Activated CD8-positive, alpha-beta memory T cell treated with anti-CD3 and anti-CD28 coated beads, Interleukin-2, amount 10 ng/mL, durations not matched to agents 7 days and 5 days (primary cell): ENCODE results near the gene MINK1. TPM values are rescaled to one million over a fixed set of nuclear protein-coding genes. Genes with fewer than 3 reads are reported as not detected.
A peak's percentile ranks its signal among the peaks of the same experiment; 100 is the strongest.

ENCODE experiments used
- ATAC-seq: fragments of 150-1000 bp; cut with Tn5 transposase; one replicate; pipeline ENCODE4 v1.10.0; 2021; ENCODE audit warnings: moderate library complexity
- CTCF ChIA-PET: fragments of 350-600 bp; sonication (Branson Sonifier 250); formaldehyde crosslinking; loops from one replicate; lab custom pipeline; 2021; ENCODE audit warnings: antibody characterized with exemption; lab: Charles Lee
- DNase-seq: peaks from one replicate; pipeline ENCODE4 v3.0.0-alpha.2; 2020
- H3K27ac Mint-ChIP-seq: one replicate; pipeline ENCODE4 v1.8.0; 2021; ENCODE audit warnings: mild to moderate bottlenecking, mixed read lengths
- H3K27me3 Mint-ChIP-seq: one replicate; pipeline ENCODE4 v1.8.0; 2021; ENCODE audit warnings: mixed read lengths
- H3K36me3 Mint-ChIP-seq: one replicate; pipeline ENCODE4 v1.8.0; 2021; ENCODE audit warnings: mild to moderate bottlenecking, mixed read lengths
- H3K4me1 Mint-ChIP-seq: one replicate; pipeline ENCODE4 v1.8.0; 2021; ENCODE audit warnings: mixed read lengths
- H3K4me3 Mint-ChIP-seq: one replicate; pipeline ENCODE4 v1.8.0; 2021; ENCODE audit warnings: mild to moderate bottlenecking, moderate library complexity, mixed read lengths
- H3K9me3 Mint-ChIP-seq: one replicate; pipeline ENCODE4 v1.8.0; 2022; ENCODE audit warnings: low read depth, mixed read lengths
- total RNA-seq, 2 experiments: library from RNA; stranded (reverse); gene quantifications; one replicate each; pipeline ENCODE4 v1.2.3, GENCODE V29; 2021

The MINK1 gene
- total RNA-seq, 2 experiments from 2014 or later = 87.4 to 107 TPM

- Mint-ChIP-seq H3K4me3 (no peak overlapping the region), H3K27ac (no peak overlapping the region), H3K36me3 (peaks cover 9% of the 10 kb centered on the region), H3K9me3 (no peaks in the 10 kb centered on the region), H3K4me1 (peaks cover 18% of the 10 kb centered on the region), H3K27me3 (no peaks in the 10 kb centered on the region)
- ATAC-seq (no peak), DNase-seq (no peak)
- CTCF ChIA-PET = interaction anchor here (2.3 kb wide), 1 partner anchor 10 kb away, joined by 9 read pairs; no protein-coding TSS in a partner anchor
Observed at GRCh38 chr17:4800462-4801196, 32.5 kb upstream of the MINK1 start.

- no peak for DNase-seq
- Mint-ChIP-seq H3K27me3 (no peaks in the 10 kb centered on the region), H3K4me3 (no peak within 1 kb of the TSS), H3K9me3 (no peaks in the 10 kb centered on the region), H3K27ac (no peak within 1 kb of the TSS), H3K4me1 (peaks cover 11% of the 10 kb centered on the region), H3K36me3 (peaks cover 7% of the 10 kb centered on the region)
- CTCF ChIA-PET = interaction anchor here (2.3 kb wide), 1 partner anchor 12 kb away, joined by 9 read pairs; no protein-coding TSS in a partner anchor
- no peak for ATAC-seq
Observed at GRCh38 chr17:4802228-4802627, 30.9 kb upstream of the MINK1 start, which contains the start of gene C17orf114. TSS of gene C17orf114 (minus strand) at chr17:4802328.

GRCh38 chr17:4806456-4806776 is 26.7 kb upstream of the MINK1 start:
- peaks cover 13% of the 10 kb centered on the region for H3K4me1 Mint-ChIP-seq
- ATAC-seq = no peak
- CTCF ChIA-PET = interaction anchor here (1.0 to 3.5 kb wide), 5 partner anchors 11 to 96 kb away, joined by 3 to 29 read pairs (median 5); partner anchors contain the start of genes ARRB2, GLTPD2 and PSMB6
- no peaks in the 10 kb centered on the region for H3K9me3 Mint-ChIP-seq
- H3K4me3 Mint-ChIP-seq = peak overlapping the region; percentile 67
- H3K27ac Mint-ChIP-seq = no peak overlapping the region
- no peaks in the 10 kb centered on the region for H3K27me3 Mint-ChIP-seq
- DNase-seq = no peak
- H3K36me3 Mint-ChIP-seq = peaks cover 3% of the 10 kb centered on the region

- Mint-ChIP-seq H3K27me3 (no peaks in the 10 kb centered on the region), H3K4me3 (peak within 1 kb of the TSS; percentile 69), H3K4me1 (peaks cover 13% of the 10 kb centered on the region), H3K27ac (no peak within 1 kb of the TSS), H3K36me3 (peaks cover 3% of the 10 kb centered on the region), H3K9me3 (no peaks in the 10 kb centered on the region)
- DNase-seq (peak; percentile 89), ATAC-seq (peak; percentile 99)
- CTCF ChIA-PET = interaction anchor here (0.9 to 3.5 kb wide), 7 partner anchors 11 to 97 kb away, joined by 3 to 29 read pairs (median 4); partner anchors contain the start of genes ARRB2, GLTPD2, MINK1 and PSMB6
Observed at GRCh38 chr17:4806777-4807604, 26.1 kb upstream of the MINK1 start, which contains the start of gene PLD2. TSS of gene PLD2 (plus strand) at chr17:4807152. CDS start at chr17:4807773, 621 bp downstream.

- DNase-seq (no peak), ATAC-seq (no peak)
- CTCF ChIA-PET = interaction anchor here (0.9 to 3.5 kb wide), 5 partner anchors 12 to 74 kb away, joined by 3 to 29 read pairs (median 4); partner anchors contain the start of genes GLTPD2, MINK1 and PSMB6
- no peaks in the 10 kb centered on the region for H3K9me3 Mint-ChIP-seq
- peaks cover 3% of the 10 kb centered on the region for H3K36me3 Mint-ChIP-seq
- H3K4me3 Mint-ChIP-seq = peak overlapping the region; percentile 69
- no peak overlapping the region for H3K27ac Mint-ChIP-seq
- H3K27me3 Mint-ChIP-seq = no peaks in the 10 kb centered on the region
- H3K4me1 Mint-ChIP-seq = peaks cover 13% of the 10 kb centered on the region
Observed at GRCh38 chr17:4807605-4808377, 25.3 kb upstream of the MINK1 start.

GRCh38 chr17:4808378-4808767 is 24.8 kb upstream of the MINK1 start:
- Mint-ChIP-seq H3K27ac (no peak overlapping the region), H3K27me3 (no peaks in the 10 kb centered on the region), H3K9me3 (no peaks in the 10 kb centered on the region), H3K4me3 (peak overlapping the region; percentile 69), H3K36me3 (peaks cover 3% of the 10 kb centered on the region), H3K4me1 (peaks cover 13% of the 10 kb centered on the region)
- DNase-seq (no peak), ATAC-seq (no peak)
- CTCF ChIA-PET = interaction anchor here (1.6 to 3.5 kb wide), 2 partner anchors 19 to 25 kb away, joined by 4 to 29 read pairs; partner anchors contain the start of genes GLTPD2 and MINK1

- Mint-ChIP-seq H3K27me3 (no peaks in the 10 kb centered on the region), H3K4me1 (peaks cover 13% of the 10 kb centered on the region), H3K4me3 (no peak overlapping the region), H3K9me3 (no peaks in the 10 kb centered on the region), H3K36me3 (peaks cover 3% of the 10 kb centered on the region), H3K27ac (no peak overlapping the region)
- ATAC-seq = no peak
- CTCF ChIA-PET = interaction anchor here (0.7 kb wide), 1 partner anchor 15 kb away, joined by 3 read pairs; the partner anchor contains the start of gene PSMB6
- no peak for DNase-seq
Observed at GRCh38 chr17:4810696-4811290, 22.3 kb upstream of the MINK1 start.

- CTCF ChIA-PET = no interaction called here
- ATAC-seq = no peak
- peaks cover 7% of the 10 kb centered on the region for H3K4me1 Mint-ChIP-seq
- DNase-seq = no peak
- H3K36me3 Mint-ChIP-seq = peaks cover 3% of the 10 kb centered on the region
- no peaks in the 10 kb centered on the region for H3K27me3 Mint-ChIP-seq
- H3K9me3 Mint-ChIP-seq = no peaks in the 10 kb centered on the region
- H3K4me3 Mint-ChIP-seq = no peak overlapping the region
- H3K27ac Mint-ChIP-seq = no peak overlapping the region
Observed at GRCh38 chr17:4811471-4811870, 21.7 kb upstream of the MINK1 start.

- H3K4me3 Mint-ChIP-seq = no peak overlapping the region
- H3K27me3 Mint-ChIP-seq = no peaks in the 10 kb centered on the region
- H3K36me3 Mint-ChIP-seq = peaks cover 3% of the 10 kb centered on the region
- no peaks in the 10 kb centered on the region for H3K9me3 Mint-ChIP-seq
- no peak overlapping the region for H3K27ac Mint-ChIP-seq
- ATAC-seq (no peak), DNase-seq (no peak)
- CTCF ChIA-PET = interaction anchor here (0.6 kb wide), 1 partner anchor 80 kb away, joined by 3 read pairs; no protein-coding TSS in a partner anchor
- peaks cover 7% of the 10 kb centered on the region for H3K4me1 Mint-ChIP-seq
Observed at GRCh38 chr17:4812690-4813089, 20.4 kb upstream of the MINK1 start.

- H3K27me3 Mint-ChIP-seq = no peaks in the 10 kb centered on the region
- CTCF ChIA-PET = no interaction called here
- no peaks in the 10 kb centered on the region for H3K9me3 Mint-ChIP-seq
- H3K27ac Mint-ChIP-seq = no peak overlapping the region
- DNase-seq (no peak), ATAC-seq (no peak)
- peaks cover 2% of the 10 kb centered on the region for H3K4me1 Mint-ChIP-seq
- peaks cover 3% of the 10 kb centered on the region for H3K36me3 Mint-ChIP-seq
- H3K4me3 Mint-ChIP-seq = no peak overlapping the region
Observed at GRCh38 chr17:4815043-4815675, 18.0 kb upstream of the MINK1 start.

- H3K36me3 Mint-ChIP-seq = no peaks in the 10 kb centered on the region
- H3K27me3 Mint-ChIP-seq = no peaks in the 10 kb centered on the region
- no peak overlapping the region for H3K27ac Mint-ChIP-seq
- no peak for DNase-seq
- ATAC-seq = no peak
- no peaks in the 10 kb centered on the region for H3K4me1 Mint-ChIP-seq
- CTCF ChIA-PET = no interaction called here
- H3K9me3 Mint-ChIP-seq = no peaks in the 10 kb centered on the region
- H3K4me3 Mint-ChIP-seq = no peak overlapping the region
Observed at GRCh38 chr17:4816826-4817225, 16.3 kb upstream of the MINK1 start.

GRCh38 chr17:4818276-4818675 is 14.9 kb upstream of the MINK1 start:
- H3K36me3 Mint-ChIP-seq = no peaks in the 10 kb centered on the region
- ATAC-seq (no peak), DNase-seq (no peak)
- H3K27me3 Mint-ChIP-seq = no peaks in the 10 kb centered on the region
- H3K4me3 Mint-ChIP-seq = no peak overlapping the region
- H3K9me3 Mint-ChIP-seq = no peaks in the 10 kb centered on the region
- CTCF ChIA-PET = no interaction called here
- H3K4me1 Mint-ChIP-seq = no peaks in the 10 kb centered on the region
- H3K27ac Mint-ChIP-seq = no peak overlapping the region
